Nephron (organoid): ENCODE results near the gene WLS.
A peak's percentile ranks its signal among the peaks of the same experiment; 100 is the strongest.
"Not testable (repeated sequence)": the region's sequence is repeated elsewhere in the genome, so short reads cannot be mapped to it uniquely, and the experiment has no call there.

Source experiments
- H3K27ac Mint-ChIP-seq, 3 experiments: 2 replicates each; pipeline ENCODE4 v1.8.0; 2020; ENCODE audit warnings: mixed read lengths in 3 of 3, mild to moderate bottlenecking in 2 of 3, moderate library complexity in 1 of 3
- H3K27me3 Mint-ChIP-seq: 2 replicates; pipeline ENCODE4 v1.8.0; 2021; ENCODE audit warnings: low read depth, mild to moderate bottlenecking, moderate library complexity, mixed read lengths
- H3K36me3 Mint-ChIP-seq: 2 replicates; pipeline ENCODE4 v1.8.0; 2020; ENCODE audit warnings: low read depth, mixed read lengths
- H3K4me1 Mint-ChIP-seq: 2 replicates; pipeline ENCODE4 v1.8.0; 2020; ENCODE audit warnings: mixed read lengths
- H3K4me3 Mint-ChIP-seq, 3 experiments: 2 replicates each; pipeline ENCODE4 v1.8.0; 2020; ENCODE audit warnings: mild to moderate bottlenecking in 3 of 3, mixed read lengths in 3 of 3, moderate library complexity in 2 of 3
- H3K9me3 Mint-ChIP-seq: 2 replicates; pipeline ENCODE4 v1.8.0; 2020; ENCODE audit warnings: mixed read lengths
- CTCF ChIP-seq, 3 experiments: fragments of 200-600 bp; sonication (generic); IDR thresholded peaks; one replicate each; pipeline ENCODE4 v1.5.0; 2021; ENCODE audit warnings: antibody characterized with exemption in 3 of 3; ENCODE audit not compliant: unreplicated experiment in 3 of 3

Gene WLS

GRCh38 chr1:68175621-68176398, 56.5 kb downstream of the WLS start:
- H3K4me1 Mint-ChIP-seq: peaks cover 74% of the 10 kb centered on the region
- H3K36me3 Mint-ChIP-seq: peaks cover 26% of the 10 kb centered on the region
- no peak for TF ChIP-seq CTCF (IDR thresholded peaks at IDR 0.05; ENCODE audit: unreplicated experiment in 3 of 3)
- no peaks in the 10 kb centered on the region for H3K9me3 Mint-ChIP-seq
- H3K4me3 Mint-ChIP-seq: peak overlapping the region in 1 of 3 experiments; percentile 15
- peak overlapping the region; percentile 62 to 92 (median 83) for H3K27ac Mint-ChIP-seq
- H3K27me3 Mint-ChIP-seq: no peaks in the 10 kb centered on the region

GRCh38 chr1:68174738-68175113, 57.6 kb downstream of the WLS start:
- Mint-ChIP-seq H3K4me3 (peak overlapping the region in 2 of 3 experiments; percentile 4 to 24), H3K27me3 (peaks cover 1% of the 10 kb centered on the region), H3K27ac (peak overlapping the region; percentile 82 to 95 (median 94)), H3K36me3 (peaks cover 29% of the 10 kb centered on the region), H3K4me1 (peaks cover 66% of the 10 kb centered on the region), H3K9me3 (no peaks in the 10 kb centered on the region)
- TF ChIP-seq CTCF (IDR thresholded peaks at IDR 0.05; ENCODE audit: unreplicated experiment in 3 of 3): no peak

GRCh38 chr1:68173936-68174737, 58.2 kb downstream of the WLS start:
- peaks cover 66% of the 10 kb centered on the region for H3K4me1 Mint-ChIP-seq
- no peaks in the 10 kb centered on the region for H3K9me3 Mint-ChIP-seq
- TF ChIP-seq CTCF (IDR thresholded peaks at IDR 0.05; ENCODE audit: unreplicated experiment in 3 of 3): no peak
- peaks cover 5% of the 10 kb centered on the region for H3K27me3 Mint-ChIP-seq
- H3K36me3 Mint-ChIP-seq: peaks cover 23% of the 10 kb centered on the region
- H3K27ac Mint-ChIP-seq: peak overlapping the region; percentile 82 to 95 (median 94)
- H3K4me3 Mint-ChIP-seq: peak overlapping the region; percentile 38 to 67 (median 47)

GRCh38 chr1:68173283-68173935, 58.9 kb downstream of the WLS start:
- peaks cover 23% of the 10 kb centered on the region for H3K36me3 Mint-ChIP-seq
- H3K27ac Mint-ChIP-seq: peak overlapping the region; percentile 82 to 95 (median 94)
- H3K4me1 Mint-ChIP-seq: peaks cover 69% of the 10 kb centered on the region
- no peak for TF ChIP-seq CTCF (IDR thresholded peaks at IDR 0.05; ENCODE audit: unreplicated experiment in 3 of 3)
- peaks cover 5% of the 10 kb centered on the region for H3K27me3 Mint-ChIP-seq
- H3K4me3 Mint-ChIP-seq: peak overlapping the region in 2 of 3 experiments; percentile 22 to 67
- no peaks in the 10 kb centered on the region for H3K9me3 Mint-ChIP-seq

GRCh38 chr1:68171795-68172194, 60.5 kb downstream of the WLS start:
- H3K27me3 Mint-ChIP-seq, H3K4me3 Mint-ChIP-seq, H3K27ac Mint-ChIP-seq, H3K9me3 Mint-ChIP-seq: not testable (repeated sequence)
- H3K4me1 Mint-ChIP-seq: peaks cover 72% of the 10 kb centered on the region
- peaks cover 23% of the 10 kb centered on the region for H3K36me3 Mint-ChIP-seq

GRCh38 chr1:68168545-68169171, 63.7 kb downstream of the WLS start:
- H3K4me1 Mint-ChIP-seq: peaks cover 52% of the 10 kb centered on the region
- H3K27ac Mint-ChIP-seq: peak overlapping the region in 2 of 3 experiments; percentile 8 to 54
- peaks cover 5% of the 10 kb centered on the region for H3K27me3 Mint-ChIP-seq
- TF ChIP-seq CTCF (IDR thresholded peaks at IDR 0.05; ENCODE audit: unreplicated experiment in 3 of 3): no peak
- H3K4me3 Mint-ChIP-seq: no peak overlapping the region
- peaks cover 24% of the 10 kb centered on the region for H3K36me3 Mint-ChIP-seq
- H3K9me3 Mint-ChIP-seq: no peaks in the 10 kb centered on the region
